ENCODE results near the gene DSG2.

DNA sequence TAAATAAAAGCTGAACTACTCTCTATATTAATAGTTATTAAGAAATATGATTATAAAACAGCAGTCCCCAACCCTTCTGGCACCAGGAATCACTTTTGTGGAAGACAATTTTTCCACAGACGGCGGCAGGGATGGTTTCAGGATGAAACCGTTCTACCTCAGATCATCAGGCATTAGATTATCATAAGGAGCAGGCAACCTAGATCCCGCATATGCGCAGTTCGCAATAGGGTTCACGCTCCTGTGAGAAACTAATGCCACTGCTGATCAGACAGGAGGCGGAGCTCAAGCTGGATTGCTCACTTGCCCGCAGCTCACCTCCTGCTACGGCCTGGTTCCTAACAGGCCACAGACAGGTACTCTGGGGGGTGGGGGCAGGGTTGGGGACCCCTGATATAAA is 19.3 kb upstream of the DSG2 start:
- TF ChIP-seq, protein P1, sequence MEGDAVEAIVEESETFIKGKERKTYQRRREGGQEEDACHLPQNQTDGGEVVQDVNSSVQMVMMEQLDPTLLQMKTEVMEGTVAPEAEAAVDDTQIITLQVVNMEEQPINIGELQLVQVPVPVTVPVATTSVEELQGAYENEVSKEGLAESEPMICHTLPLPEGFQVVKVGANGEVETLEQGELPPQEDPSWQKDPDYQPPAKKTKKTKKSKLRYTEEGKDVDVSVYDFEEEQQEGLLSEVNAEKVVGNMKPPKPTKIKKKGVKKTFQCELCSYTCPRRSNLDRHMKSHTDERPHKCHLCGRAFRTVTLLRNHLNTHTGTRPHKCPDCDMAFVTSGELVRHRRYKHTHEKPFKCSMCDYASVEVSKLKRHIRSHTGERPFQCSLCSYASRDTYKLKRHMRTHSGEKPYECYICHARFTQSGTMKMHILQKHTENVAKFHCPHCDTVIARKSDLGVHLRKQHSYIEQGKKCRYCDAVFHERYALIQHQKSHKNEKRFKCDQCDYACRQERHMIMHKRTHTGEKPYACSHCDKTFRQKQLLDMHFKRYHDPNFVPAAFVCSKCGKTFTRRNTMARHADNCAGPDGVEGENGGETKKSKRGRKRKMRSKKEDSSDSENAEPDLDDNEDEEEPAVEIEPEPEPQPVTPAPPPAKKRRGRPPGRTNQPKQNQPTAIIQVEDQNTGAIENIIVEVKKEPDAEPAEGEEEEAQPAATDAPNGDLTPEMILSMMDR (IDR thresholded peaks at IDR 0.05 in 2 of 3, conservative IDR thresholded peaks at IDR 0.05 in 1 of 3; ENCODE audit: borderline replicate concordance in 1 of 3, insufficient read depth in 1 of 3, low read depth in 2 of 3, low read length in 2 of 3), result no peak
- TF ChIP-seq POLR2AphosphoS5 (IDR thresholded peaks at IDR 0.05; ENCODE audit: low read depth, low read length) (no peak), TCF7L2 (IDR thresholded peaks at IDR 0.05; ENCODE audit: borderline replicate concordance, extremely low read depth, insufficient read depth, insufficient read length) (no peak), ELF1 (IDR thresholded peaks at IDR 0.05; ENCODE audit: borderline replicate concordance, low read depth) (no peak), EZH2 (IDR thresholded peaks at IDR 0.05) (no peak), POLR2A (IDR thresholded peaks at IDR 0.05; ENCODE audit: borderline replicate concordance, extremely low read depth, insufficient read depth, insufficient read length) (no peak)
- TF ChIP-seq, protein P2, sequence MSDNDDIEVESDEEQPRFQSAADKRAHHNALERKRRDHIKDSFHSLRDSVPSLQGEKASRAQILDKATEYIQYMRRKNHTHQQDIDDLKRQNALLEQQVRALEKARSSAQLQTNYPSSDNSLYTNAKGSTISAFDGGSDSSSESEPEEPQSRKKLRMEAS (IDR thresholded peaks at IDR 0.05), result no peak

Data from HCT116 (cell line).